ENCODE measurements around the gene TULP4. TPM values are rescaled to one million over a fixed set of nuclear protein-coding genes. Genes with fewer than 3 reads are reported as not detected.
"Not testable (repeated sequence)": the region's sequence is repeated elsewhere in the genome, so short reads cannot be mapped to it uniquely, and the experiment has no call there.

The TULP4 gene
- polyA plus RNA-seq, 6 donors from 2014 or later, result 8.1 to 42.3 (median 39.1) TPM

- no peak for ATAC-seq (ENCODE audit: low read depth in 2 of 2)
- no peak overlapping the region for H3K4me3 Mint-ChIP-seq
- peaks cover 0 to 4% (median 0%) of the 10 kb centered on the region in 7 donors for H3K9me3 Mint-ChIP-seq
- no peak for DNase-seq
- H3K27me3 Mint-ChIP-seq, result no peaks in the 10 kb centered on the region
- H3K4me1 Mint-ChIP-seq, result peaks cover 7 to 10% (median 9%) of the 10 kb centered on the region in 3 donors
- H3K27ac Mint-ChIP-seq, result no peak overlapping the region
- H3K36me3 Mint-ChIP-seq, result peaks cover 40 to 44% of the 10 kb centered on the region in 2 donors
Observed at GRCh38 chr6:158465747-158466146, 153.5 kb downstream of the TULP4 start.

GRCh38 chr6:158467923-158468322, 155.7 kb downstream of the TULP4 start:
- DNase-seq, result no peak
- Mint-ChIP-seq H3K27ac (peak overlapping the region in 1 of 6 donors; percentile 85), H3K4me3 (no peak overlapping the region), H3K36me3 (peaks cover 32 to 42% of the 10 kb centered on the region in 2 donors), H3K27me3 (no peaks in the 10 kb centered on the region), H3K4me1 (peaks cover 15 to 18% (median 17%) of the 10 kb centered on the region in 3 donors), H3K9me3 (peaks cover 0 to 4% (median 0%) of the 10 kb centered on the region in 7 donors)
- ATAC-seq (ENCODE audit: low read depth in 2 of 2), result no peak

- no peak for ATAC-seq (ENCODE audit: low read depth in 2 of 2)
- Mint-ChIP-seq H3K4me1 (peaks cover 15 to 18% (median 17%) of the 10 kb centered on the region in 3 donors), H3K27me3 (no peaks in the 10 kb centered on the region), H3K27ac (no peak overlapping the region), H3K4me3 (no peak overlapping the region), H3K36me3 (peaks cover 32 to 37% of the 10 kb centered on the region in 2 donors), H3K9me3 (peaks cover 0 to 4% (median 0%) of the 10 kb centered on the region in 7 donors)
- DNase-seq, result no peak
Observed at GRCh38 chr6:158468666-158469065, 156.4 kb downstream of the TULP4 start.

GRCh38 chr6:158470023-158470422, 157.8 kb downstream of the TULP4 start:
- H3K27ac Mint-ChIP-seq; DNase-seq; H3K9me3 Mint-ChIP-seq; ATAC-seq (ENCODE audit: low read depth in 2 of 2); H3K27me3 Mint-ChIP-seq: not testable (repeated sequence)
- H3K4me1 Mint-ChIP-seq, result peaks cover 15 to 20% (median 17%) of the 10 kb centered on the region in 3 donors
- peaks cover 32 to 35% of the 10 kb centered on the region in 2 donors for H3K36me3 Mint-ChIP-seq
- H3K4me3 Mint-ChIP-seq, result peak overlapping the region in 1 of 8 donors; percentile 17

- Mint-ChIP-seq H3K4me1 (peaks cover 15 to 25% (median 22%) of the 10 kb centered on the region in 3 donors), H3K9me3 (peaks cover 0 to 4% (median 0%) of the 10 kb centered on the region in 7 donors), H3K4me3 (no peak overlapping the region), H3K27ac (peak overlapping the region in 1 of 6 donors; percentile 3), H3K36me3 (peaks cover 29 to 35% of the 10 kb centered on the region in 2 donors), H3K27me3 (no peaks in the 10 kb centered on the region)
- ATAC-seq (ENCODE audit: low read depth in 2 of 2) (no peak), DNase-seq (no peak)
Observed at GRCh38 chr6:158471339-158471738, 159.1 kb downstream of the TULP4 start.

DNA sequence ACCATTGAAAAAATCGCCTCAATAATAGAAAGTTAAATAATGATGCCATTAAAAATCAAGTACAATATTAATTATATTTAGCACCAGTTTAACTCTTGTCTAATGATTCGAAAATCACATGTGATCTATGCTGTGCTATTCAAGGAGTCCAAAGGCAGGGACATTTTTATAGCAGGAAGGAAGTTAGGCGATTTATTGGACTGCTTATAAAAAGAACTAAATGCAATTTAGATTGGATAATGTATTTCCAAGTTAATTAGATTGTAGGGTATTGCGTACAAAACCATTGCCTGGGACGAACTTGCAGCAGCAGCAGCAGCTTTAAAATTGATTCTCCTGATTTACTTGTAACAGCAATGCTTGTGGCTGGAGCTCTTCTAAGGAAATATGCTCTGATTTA, 160.2 kb downstream of the TULP4 start:
- Mint-ChIP-seq H3K36me3 (peaks cover 35 to 40% of the 10 kb centered on the region in 2 donors), H3K4me1 (peaks cover 15 to 29% (median 24%) of the 10 kb centered on the region in 3 donors), H3K9me3 (peaks cover 0 to 4% (median 0%) of the 10 kb centered on the region in 7 donors), H3K27me3 (no peaks in the 10 kb centered on the region), H3K4me3 (no peak overlapping the region), H3K27ac (no peak overlapping the region)
- ATAC-seq (ENCODE audit: low read depth in 2 of 2), result no peak
- DNase-seq, result no peak

DNA sequence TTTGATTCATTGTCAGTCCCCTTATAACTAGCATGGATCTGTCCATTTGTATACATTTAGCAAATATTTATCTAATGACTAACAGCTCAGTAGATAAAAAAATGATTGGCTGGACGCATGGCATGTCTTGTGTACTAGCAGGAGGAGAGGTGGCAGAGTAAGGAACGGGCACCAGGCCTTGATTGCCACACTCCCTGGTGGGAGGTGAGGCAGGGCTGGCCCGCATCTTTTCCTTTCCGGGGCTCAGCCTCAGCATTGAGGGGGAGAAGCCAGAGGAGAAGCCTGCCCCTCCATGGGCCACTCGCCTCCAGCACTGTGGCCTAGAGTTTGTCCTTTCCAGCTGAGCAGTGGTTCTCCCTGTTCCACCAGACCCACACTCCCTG, 162.7 kb downstream of the TULP4 start:
- Mint-ChIP-seq H3K27me3 (no peaks in the 10 kb centered on the region), H3K4me1 (peaks cover 14 to 23% (median 23%) of the 10 kb centered on the region in 3 donors), H3K27ac (peak overlapping the region in 1 of 6 donors; percentile 58), H3K9me3 (peaks cover 0 to 2% (median 0%) of the 10 kb centered on the region in 7 donors), H3K4me3 (no peak overlapping the region), H3K36me3 (peaks cover 17 to 28% of the 10 kb centered on the region in 2 donors)
- no peak for ATAC-seq (ENCODE audit: low read depth in 2 of 2)
- no peak for DNase-seq

DNA sequence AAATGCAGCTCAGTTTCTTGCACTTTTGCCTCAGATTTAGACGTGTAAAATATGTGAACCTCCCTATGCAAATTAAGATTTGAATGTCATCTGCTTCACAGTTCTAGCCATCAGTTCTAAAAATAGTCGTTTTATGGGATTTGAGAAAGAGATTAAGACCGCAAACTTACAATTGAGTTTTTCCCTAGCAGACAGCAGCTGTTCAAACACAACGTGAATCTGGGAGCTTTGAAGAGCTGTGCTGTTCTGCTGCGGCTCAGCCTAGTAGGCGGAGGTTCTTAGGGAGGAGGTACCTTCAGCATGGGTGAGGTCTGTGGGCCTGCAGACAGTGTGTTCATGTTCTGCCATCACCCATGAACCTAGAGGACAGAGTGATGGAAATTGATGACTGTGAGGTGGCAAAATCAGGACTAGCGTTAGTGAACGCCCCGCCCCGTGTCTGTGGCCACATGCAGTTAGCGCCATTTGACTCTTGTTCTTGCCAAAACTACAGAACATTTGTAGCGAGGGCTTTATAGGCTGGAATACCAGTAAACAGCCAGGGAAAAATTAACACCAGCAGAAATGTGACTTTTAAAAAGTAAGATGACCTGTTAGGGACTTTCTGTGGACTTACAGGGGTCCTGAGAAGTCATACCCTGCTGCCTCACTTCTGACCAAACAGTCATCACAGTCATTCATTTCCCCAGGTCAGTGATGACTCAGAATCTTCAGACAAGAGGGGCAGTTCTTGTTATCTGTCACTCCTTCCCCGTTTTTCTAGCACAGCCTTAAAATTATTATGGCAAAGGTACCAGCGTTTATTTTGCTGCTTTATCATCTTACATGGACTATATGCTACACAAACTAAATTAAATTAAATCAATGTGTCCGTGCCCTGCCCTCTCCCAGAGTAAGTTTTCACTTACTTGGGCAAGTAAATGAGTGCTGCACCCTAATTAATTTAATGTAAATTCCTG, 163.4 kb downstream of the TULP4 start:
- H3K9me3 Mint-ChIP-seq, result peaks cover 0 to 2% (median 0%) of the 10 kb centered on the region in 7 donors
- peak overlapping the region in 2 of 6 donors; percentile 44 to 58 for H3K27ac Mint-ChIP-seq
- peak in 1 of 2 donors; percentile 40 for ATAC-seq (ENCODE audit: low read depth in 2 of 2)
- no peak overlapping the region for H3K4me3 Mint-ChIP-seq
- peaks cover 9 to 20% (median 16%) of the 10 kb centered on the region in 3 donors for H3K4me1 Mint-ChIP-seq
- H3K27me3 Mint-ChIP-seq, result no peaks in the 10 kb centered on the region
- DNase-seq, result no peak
- peaks cover 17 to 30% of the 10 kb centered on the region in 2 donors for H3K36me3 Mint-ChIP-seq

GRCh38 chr6:158476389-158476788, 164.1 kb downstream of the TULP4 start:
- peaks cover 25 to 38% of the 10 kb centered on the region in 2 donors for H3K36me3 Mint-ChIP-seq
- H3K4me3 Mint-ChIP-seq, result no peak overlapping the region
- H3K9me3 Mint-ChIP-seq, result peaks cover 0 to 2% (median 0%) of the 10 kb centered on the region in 7 donors
- no peak for DNase-seq
- H3K27me3 Mint-ChIP-seq, result no peaks in the 10 kb centered on the region
- no peak for ATAC-seq (ENCODE audit: low read depth in 2 of 2)
- H3K27ac Mint-ChIP-seq, result no peak overlapping the region
- H3K4me1 Mint-ChIP-seq, result peaks cover 2 to 12% (median 8%) of the 10 kb centered on the region in 3 donors

- not testable (repeated sequence) for H3K27ac Mint-ChIP-seq, DNase-seq
- peaks cover 38 to 51% of the 10 kb centered on the region in 2 donors for H3K36me3 Mint-ChIP-seq
Observed at GRCh38 chr6:158477722-158478121, 165.5 kb downstream of the TULP4 start.

GRCh38 chr6:158480989-158481388, 168.7 kb downstream of the TULP4 start:
- Mint-ChIP-seq H3K27me3 (no peaks in the 10 kb centered on the region), H3K9me3 (peaks cover 0 to 2% (median 0%) of the 10 kb centered on the region in 7 donors), H3K36me3 (peaks cover 47 to 58% of the 10 kb centered on the region in 2 donors), H3K27ac (peak overlapping the region in 1 of 6 donors; percentile 27), H3K4me3 (peak overlapping the region in 1 of 8 donors; percentile 79), H3K4me1 (peaks cover 0 to 5% (median 3%) of the 10 kb centered on the region in 3 donors)
- ATAC-seq (ENCODE audit: low read depth in 2 of 2) (no peak), DNase-seq (no peak)

More at GRCh38 chr6:158477722-158478121, 165.5 kb downstream of the TULP4 start:
- H3K9me3 Mint-ChIP-seq; ATAC-seq (ENCODE audit: low read depth in 2 of 2); H3K27me3 Mint-ChIP-seq; H3K4me3 Mint-ChIP-seq: not testable (repeated sequence)
- H3K4me1 Mint-ChIP-seq, result peaks cover 0 to 11% (median 6%) of the 10 kb centered on the region in 3 donors

- Mint-ChIP-seq H3K27me3 (no peaks in the 10 kb centered on the region), H3K4me1 (no peaks in the 10 kb centered on the region), H3K36me3 (peaks cover 41 to 52% of the 10 kb centered on the region in 2 donors), H3K27ac (no peak overlapping the region), H3K9me3 (peaks cover 0 to 2% (median 0%) of the 10 kb centered on the region in 7 donors), H3K4me3 (no peak overlapping the region)
- no peak for DNase-seq
- ATAC-seq (ENCODE audit: low read depth in 2 of 2), result no peak
Observed at GRCh38 chr6:158481690-158482473, 169.6 kb downstream of the TULP4 start.

DNA sequence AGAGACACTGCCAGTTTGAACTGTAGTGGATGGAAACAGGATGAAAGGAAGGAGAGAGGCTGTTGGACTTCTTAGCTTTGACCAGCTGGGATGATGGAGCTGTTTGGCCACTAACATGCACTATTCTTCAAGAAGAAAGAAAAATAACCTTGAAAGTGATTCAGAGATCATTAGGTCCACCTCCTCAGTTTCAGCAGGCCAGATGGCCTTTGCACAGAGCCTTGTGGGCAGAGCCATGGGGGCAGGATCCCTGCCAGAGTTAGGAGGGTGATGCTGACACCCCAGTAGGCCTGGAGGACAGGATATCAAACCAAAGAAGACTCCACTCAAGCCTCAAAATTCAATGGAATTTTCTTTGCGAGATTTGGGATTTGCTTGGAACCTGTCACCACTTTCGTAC, 173.2 kb downstream of the TULP4 start:
- H3K36me3 Mint-ChIP-seq, result peaks cover 39 to 45% of the 10 kb centered on the region in 2 donors

More for the DNA sequence above, 173.2 kb downstream of the TULP4 start:
- Mint-ChIP-seq H3K4me3 (no peak overlapping the region), H3K4me1 (no peaks in the 10 kb centered on the region), H3K27ac (peak overlapping the region in 1 of 6 donors; percentile 43), H3K9me3 (no peaks in the 10 kb centered on the region), H3K27me3 (no peaks in the 10 kb centered on the region)
- ATAC-seq (ENCODE audit: low read depth in 2 of 2) (no peak), DNase-seq (no peak)
